H9 (cell line): ENCODE data around the gene SDK1. TPM values are rescaled to one million over a fixed set of nuclear protein-coding genes. Genes with fewer than 3 reads are reported as not detected.

Source experiments
- DNase-seq: peaks from one replicate; pipeline ENCODE4 v3.0.0-alpha.2; 2017
- H2AFZ ChIP-seq: one replicate; pipeline ENCODE4 v1.6.1; 2013; ENCODE audit warnings: mild to moderate bottlenecking, low read length, control low read depth, moderate library complexity
- H2AK5ac ChIP-seq: 2 replicates; pipeline ENCODE4 v1.6.1; 2013; ENCODE audit warnings: low read length, control low read depth, mixed read lengths; ENCODE audit not compliant: insufficient read length
- H2BK120ac ChIP-seq: one replicate; pipeline ENCODE4 v1.6.1; 2013; ENCODE audit warnings: low read depth, mild to moderate bottlenecking, low read length, control low read depth, inconsistent platforms; ENCODE audit not compliant: poor library complexity, severe bottlenecking
- H2BK12ac ChIP-seq: 2 replicates; pipeline ENCODE4 v1.6.1; 2013; ENCODE audit warnings: low read length, control low read depth, mixed read lengths, low read depth; ENCODE audit not compliant: insufficient read length
- H2BK15ac ChIP-seq: 2 replicates; pipeline ENCODE4 v1.6.1; 2013; ENCODE audit warnings: low read depth, low read length, control low read depth
- H2BK20ac ChIP-seq: one replicate; pipeline ENCODE4 v1.6.1; 2013; ENCODE audit warnings: low read depth, mild to moderate bottlenecking, low read length, control low read depth, inconsistent platforms; ENCODE audit not compliant: poor library complexity, severe bottlenecking
- H2BK5ac ChIP-seq: 2 replicates; pipeline ENCODE4 v1.6.1; 2013; ENCODE audit warnings: low read length, control low read depth, mixed read lengths; ENCODE audit not compliant: insufficient read length
- H3K14ac ChIP-seq: 2 replicates; pipeline ENCODE4 v1.6.1; 2013; ENCODE audit warnings: low read length, control low read depth; ENCODE audit not compliant: insufficient read depth
- H3K18ac ChIP-seq: 2 replicates; pipeline ENCODE4 v1.6.1; 2013; ENCODE audit warnings: low read depth, mild to moderate bottlenecking, mixed read lengths, low read length, control low read depth; ENCODE audit not compliant: insufficient read length
- H3K23ac ChIP-seq: 2 replicates; pipeline ENCODE4 v1.6.1; 2013; ENCODE audit warnings: low read length, control low read depth, mixed read lengths, low read depth; ENCODE audit not compliant: insufficient read length
- H3K23me2 ChIP-seq: 2 replicates; pipeline ENCODE4 v1.6.1; 2013; ENCODE audit warnings: low read depth, mild to moderate bottlenecking, mixed read lengths, low read length, control low read depth; ENCODE audit not compliant: insufficient read length, poor library complexity, severe bottlenecking
- H3K27ac ChIP-seq: 2 replicates; pipeline ENCODE4 v1.5.1; 2013; ENCODE audit warnings: low read length, control low read depth, mixed read lengths, low read depth; ENCODE audit not compliant: insufficient read length
- H3K27me3 ChIP-seq: 2 replicates; pipeline ENCODE4 v1.6.1; 2013; ENCODE audit warnings: low read length, control low read depth, inconsistent platforms; ENCODE audit not compliant: insufficient read depth
- H3K4ac ChIP-seq: 2 replicates; pipeline ENCODE4 v1.6.1; 2013; ENCODE audit warnings: low read depth, mild to moderate bottlenecking, control low read depth, inconsistent platforms, low read length, moderate library complexity
- H3K4me1 ChIP-seq: 2 replicates; pipeline ENCODE4 v1.6.1; 2013; ENCODE audit warnings: low read length, control low read depth, inconsistent platforms; ENCODE audit not compliant: insufficient read depth
- H3K4me2 ChIP-seq: 2 replicates; pipeline ENCODE4 v1.6.1; 2013; ENCODE audit warnings: low read length, control low read depth, mixed read lengths; ENCODE audit not compliant: insufficient read length, insufficient read depth
- H3K56ac ChIP-seq: 2 replicates; pipeline ENCODE4 v1.6.1; 2013; ENCODE audit warnings: low read depth, mild to moderate bottlenecking, mixed read lengths, low read length, control low read depth; ENCODE audit not compliant: insufficient read length
- H3K79me1 ChIP-seq: 2 replicates; pipeline ENCODE4 v1.6.1; 2013; ENCODE audit warnings: low read depth, mild to moderate bottlenecking, moderate library complexity, low read length, control low read depth, inconsistent platforms; ENCODE audit not compliant: insufficient read depth, poor library complexity, severe bottlenecking
- H3K79me2 ChIP-seq: 2 replicates; pipeline ENCODE4 v1.6.1; 2013; ENCODE audit warnings: low read length, control low read depth, inconsistent platforms; ENCODE audit not compliant: insufficient read depth
- H3K9ac ChIP-seq: 2 replicates; pipeline ENCODE4 v1.6.1; 2013; ENCODE audit warnings: low read length, control low read depth, mixed read lengths; ENCODE audit not compliant: insufficient read length; ENCODE audit errors: extremely low read depth
- H3K9me3 ChIP-seq: one replicate; pipeline ENCODE4 v1.6.1; 2013; ENCODE audit warnings: low read depth, low read length, inconsistent platforms; ENCODE audit not compliant: control insufficient read depth
- H3T11ph ChIP-seq: one replicate; pipeline ENCODE4 v1.6.1; 2013; ENCODE audit warnings: mild to moderate bottlenecking, low read length, control low read depth, inconsistent platforms
- H4K20me1 ChIP-seq: one replicate; pipeline ENCODE4 v1.6.1; 2013; ENCODE audit not compliant: control insufficient read depth, insufficient read length, insufficient read depth
- H4K5ac ChIP-seq: 2 replicates; pipeline ENCODE4 v1.6.1; 2013; ENCODE audit warnings: low read depth, mild to moderate bottlenecking, mixed read lengths, low read length, control low read depth; ENCODE audit not compliant: insufficient read length
- H4K8ac ChIP-seq: replicated peaks from 2 replicates; pipeline ENCODE4 v1.6.1; 2013; ENCODE audit warnings: low read length, control low read depth, mixed read lengths, low read depth; ENCODE audit not compliant: insufficient read length
- H4K91ac ChIP-seq: 2 replicates; pipeline ENCODE4 v1.6.1; 2013; ENCODE audit warnings: low read depth, mild to moderate bottlenecking, moderate library complexity, mixed read lengths, low read length, control low read depth; ENCODE audit not compliant: insufficient read length
- H3K27ac Mint-ChIP-seq, 3 experiments: 2 replicates in 2 of 3; 3 replicates in 1 of 3; pipeline ENCODE4 v1.8.0; 2020 to 2021; ENCODE audit warnings: mixed read lengths in 3 of 3, mild to moderate bottlenecking in 1 of 3, moderate library complexity in 1 of 3
- H3K27me3 Mint-ChIP-seq: 2 replicates; pipeline ENCODE4 v1.8.0; 2021; ENCODE audit warnings: low read depth, mild to moderate bottlenecking, moderate library complexity, mixed read lengths
- H3K36me3 Mint-ChIP-seq, 3 experiments: 2 replicates in 2 of 3; 3 replicates in 1 of 3; pipeline ENCODE4 v1.8.0; 2020 to 2021; ENCODE audit warnings: low read depth in 3 of 3, mixed read lengths in 3 of 3; ENCODE audit not compliant: insufficient read depth in 1 of 3
- H3K4me1 Mint-ChIP-seq, 2 experiments: 2 replicates each; pipeline ENCODE4 v1.8.0; 2020; ENCODE audit warnings: mixed read lengths in 2 of 2
- H3K4me3 Mint-ChIP-seq, 2 experiments: 2 replicates in 1 of 2; 3 replicates in 1 of 2; pipeline ENCODE4 v1.8.0; 2020 to 2021; ENCODE audit warnings: mild to moderate bottlenecking in 2 of 2, mixed read lengths in 2 of 2, moderate library complexity in 1 of 2
- H3K9me3 Mint-ChIP-seq, 2 experiments: 2 replicates in 1 of 2; 3 replicates in 1 of 2; pipeline ENCODE4 v1.8.0; 2020; ENCODE audit warnings: mild to moderate bottlenecking in 2 of 2, mixed read lengths in 2 of 2, moderate library complexity in 1 of 2
- CTCF ChIP-seq: fragments of 200-600 bp; sonication (generic); conservative IDR thresholded peaks from 3 replicates; pipeline ENCODE4 v1.8.0; 2021; ENCODE audit warnings: antibody characterized with exemption, mild to moderate bottlenecking
- WGBS: extraction: QIAGEN DNeasy Blood & Tissue Kit; methylation state at CpG from one replicate; pipeline ENCODE4 v1.1.7; 2013; ENCODE audit warnings: missing lambda C conversion rate, low lambda C conversion rate, mixed read lengths; ENCODE audit not compliant: insufficient read length; ENCODE audit errors: extremely low coverage; 5-methylcytosine and 5-hydroxymethylcytosine counted together
- total RNA-seq: library from RNA; stranded (reverse); gene quantifications from 2 replicates; pipeline ENCODE4 v1.2.1, GENCODE V29; 2021

The SDK1 gene
- total RNA-seq, 1 experiment from 2014 or later: 8.7 TPM

DNA sequence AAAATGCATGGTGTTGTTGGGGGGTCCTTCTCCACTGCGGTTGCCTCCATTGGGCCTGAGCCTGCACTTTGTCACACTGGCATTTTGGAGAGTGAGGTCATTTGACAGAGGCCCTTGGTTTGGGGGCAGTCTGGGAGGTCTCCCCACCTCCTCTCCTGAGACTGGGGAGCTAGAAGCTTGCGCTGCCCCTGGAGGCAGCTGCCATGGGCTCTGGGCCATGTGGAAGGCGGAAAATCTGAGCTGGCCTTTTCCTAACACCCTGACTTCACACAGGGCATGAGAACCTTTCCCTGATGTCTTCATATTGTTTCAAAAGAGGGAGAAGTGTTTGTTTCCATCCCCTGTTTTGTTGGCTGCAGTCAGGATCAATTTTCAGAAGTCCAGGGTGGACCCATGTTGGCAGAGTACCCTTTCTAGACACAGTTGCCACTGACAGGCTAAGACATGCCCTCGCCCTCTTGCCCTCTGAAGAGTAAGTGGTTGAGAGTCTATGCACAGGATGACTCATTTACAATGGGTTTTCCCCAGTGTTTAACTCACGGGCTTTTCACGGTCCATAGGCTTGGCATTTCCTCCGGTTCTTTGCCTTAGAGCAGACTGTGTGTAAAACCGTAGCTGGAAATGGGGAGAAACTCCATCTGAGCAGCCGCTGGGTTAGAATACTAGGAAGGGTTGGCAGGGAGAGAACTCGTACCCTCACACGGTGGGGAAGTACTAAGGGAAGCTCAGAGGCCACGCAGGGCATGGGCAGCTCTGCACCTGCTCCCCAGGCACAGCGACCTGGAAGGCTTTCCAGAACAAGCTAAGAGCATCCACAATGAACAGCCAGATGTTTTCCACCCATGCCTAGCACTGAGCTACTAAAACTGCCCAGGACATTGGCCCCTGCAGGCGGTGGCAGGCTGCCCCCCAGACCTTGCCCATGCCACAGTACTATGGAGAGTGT, 655.0 kb downstream of the SDK1 start:
- H2AFZ ChIP-seq: no peak overlapping the region
- no peak overlapping the region for H3K27ac ChIP-seq
- no peaks in the 10 kb centered on the region for H3K79me1 ChIP-seq
- Mint-ChIP-seq H3K4me3 (no peak overlapping the region), H3K27ac (0 out of 7 replicates have a peak overlapping the region, but pooled peaks of 1 of the 3 experiments have one; percentile 28), H3K4me1 (no peaks in the 10 kb centered on the region), H3K36me3 (peaks cover 2 to 6% (median 3%) of the 10 kb centered on the region in 3 experiments; a peak in 6 of 7 replicates), H3K27me3 (no peaks in the 10 kb centered on the region), H3K9me3 (no peaks in the 10 kb centered on the region)
- H3K56ac ChIP-seq: no peak overlapping the region
- H3K23ac ChIP-seq: no peak overlapping the region
- no peak overlapping the region for H4K91ac ChIP-seq
- H2BK20ac ChIP-seq: no peak overlapping the region
- no peak overlapping the region for H2BK12ac ChIP-seq
- no peak overlapping the region for H3T11ph ChIP-seq
- H4K8ac ChIP-seq: no peak overlapping the region
- H3K9me3 ChIP-seq: no peaks in the 10 kb centered on the region
- H2AK5ac ChIP-seq: no peak overlapping the region
- no peak overlapping the region for H3K4ac ChIP-seq
- no peak overlapping the region for H3K18ac ChIP-seq
- TF ChIP-seq CTCF: 0 out of 3 replicates have a peak, but pooled peaks have one; percentile 19
- no CpG with 5 or more reads among the region's 14 CpGs for WGBS
- no peak overlapping the region for H2BK15ac ChIP-seq
- H3K4me2 ChIP-seq: no peak overlapping the region
- H3K79me2 ChIP-seq: no peaks in the 10 kb centered on the region
- no peak overlapping the region for H2BK120ac ChIP-seq
- no peak overlapping the region for H4K5ac ChIP-seq
- no peak overlapping the region; the same call in 1 of the 2 replicates for H3K14ac ChIP-seq
- no peaks in the 10 kb centered on the region for H3K23me2 ChIP-seq
- H4K20me1 ChIP-seq: no peaks in the 10 kb centered on the region
- no peak for DNase-seq
- H3K9ac ChIP-seq: no peak overlapping the region
- no peaks in the 10 kb centered on the region for H3K27me3 ChIP-seq
- no peak overlapping the region for H2BK5ac ChIP-seq
- H3K4me1 ChIP-seq: no peaks in the 10 kb centered on the region
